GM18499 (cell line): ENCODE data around the gene VWA3B.
"Not testable (repeated sequence)": the region's sequence is repeated elsewhere in the genome, so short reads cannot be mapped to it uniquely, and the experiment has no call there.

ENCODE experiments used
- ATAC-seq: cut with Tn5 transposase; IDR thresholded peaks from one replicate; pipeline ENCODE4 v1.9.1; 2021; ENCODE audit warnings: moderate number of reproducible peaks; ENCODE audit not compliant: insufficient read depth, unreplicated experiment

Gene VWA3B

GRCh38 chr2:98086491-98087446 is at the start of gene VWA3B:
Gene VWA3B, plus strand, starts transcription at chr2:98087167. Its CDS starts 5,926 bp downstream, at chr2:98093093.
- ATAC-seq: no peak

- ATAC-seq: no peak
These were observed 49.8 kb upstream of the VWA3B start for GRCh38 chr2:98037206-98037605.

- ATAC-seq: no peak
These were observed 49.2 kb upstream of the VWA3B start for GRCh38 chr2:98037666-98038336.

GRCh38 chr2:98039085-98039756 is 47.7 kb upstream of the VWA3B start:
- no peak for ATAC-seq

DNA sequence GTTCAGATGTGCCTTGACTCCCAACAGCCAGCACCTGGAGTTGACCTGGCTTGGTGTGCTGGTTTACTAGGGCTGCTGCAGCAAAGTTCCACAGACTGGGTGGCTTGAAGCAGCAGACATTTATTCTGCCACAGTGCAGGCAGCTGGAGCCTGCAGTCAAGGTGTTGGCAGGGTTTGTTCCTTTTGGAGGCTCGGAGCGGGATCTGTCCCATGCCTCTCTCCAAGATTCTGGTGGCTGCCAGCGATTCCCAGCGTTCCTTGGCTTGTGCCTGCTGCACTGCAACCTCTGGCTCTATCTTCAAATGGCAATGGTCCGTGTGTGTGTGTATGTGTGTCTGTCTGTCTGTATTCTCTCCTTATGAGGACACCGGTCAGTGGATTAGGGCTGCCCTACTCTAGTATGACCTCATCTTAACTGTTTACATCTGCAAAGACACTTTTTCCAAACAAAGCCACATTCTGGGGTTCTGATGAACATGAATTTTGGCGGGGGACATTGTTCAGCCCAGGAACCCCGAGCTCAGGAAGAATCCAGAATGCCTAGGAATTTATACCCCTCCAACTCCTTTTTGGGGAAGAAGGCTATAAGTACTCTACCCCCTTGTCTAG is 46.5 kb upstream of the VWA3B start:
- ATAC-seq: no peak

GRCh38 chr2:98043101-98043500 is 43.9 kb upstream of the VWA3B start:
- ATAC-seq: no peak

DNA sequence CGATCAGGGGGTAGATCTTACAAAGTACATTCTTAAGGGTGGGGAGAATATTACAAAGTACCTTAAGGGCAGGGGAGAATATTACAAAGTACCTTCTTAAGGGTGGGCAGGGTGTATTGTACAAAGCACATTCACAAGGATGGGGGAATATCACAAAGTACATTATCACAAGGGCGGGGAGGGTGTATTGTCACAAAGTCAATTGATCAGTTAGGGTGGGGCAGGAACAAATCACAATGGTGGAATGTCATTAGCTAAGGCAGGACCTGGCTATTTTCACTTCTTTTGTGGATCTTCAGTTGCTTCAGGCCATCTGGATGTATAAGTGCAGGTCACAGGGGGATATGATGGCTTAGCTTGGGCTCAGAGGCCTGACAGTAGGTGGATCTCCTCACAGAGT is 42.2 kb upstream of the VWA3B start:
- ATAC-seq: not testable (repeated sequence)

- no peak for ATAC-seq
These were observed 36.9 kb upstream of the VWA3B start for GRCh38 chr2:98050070-98050469.

DNA sequence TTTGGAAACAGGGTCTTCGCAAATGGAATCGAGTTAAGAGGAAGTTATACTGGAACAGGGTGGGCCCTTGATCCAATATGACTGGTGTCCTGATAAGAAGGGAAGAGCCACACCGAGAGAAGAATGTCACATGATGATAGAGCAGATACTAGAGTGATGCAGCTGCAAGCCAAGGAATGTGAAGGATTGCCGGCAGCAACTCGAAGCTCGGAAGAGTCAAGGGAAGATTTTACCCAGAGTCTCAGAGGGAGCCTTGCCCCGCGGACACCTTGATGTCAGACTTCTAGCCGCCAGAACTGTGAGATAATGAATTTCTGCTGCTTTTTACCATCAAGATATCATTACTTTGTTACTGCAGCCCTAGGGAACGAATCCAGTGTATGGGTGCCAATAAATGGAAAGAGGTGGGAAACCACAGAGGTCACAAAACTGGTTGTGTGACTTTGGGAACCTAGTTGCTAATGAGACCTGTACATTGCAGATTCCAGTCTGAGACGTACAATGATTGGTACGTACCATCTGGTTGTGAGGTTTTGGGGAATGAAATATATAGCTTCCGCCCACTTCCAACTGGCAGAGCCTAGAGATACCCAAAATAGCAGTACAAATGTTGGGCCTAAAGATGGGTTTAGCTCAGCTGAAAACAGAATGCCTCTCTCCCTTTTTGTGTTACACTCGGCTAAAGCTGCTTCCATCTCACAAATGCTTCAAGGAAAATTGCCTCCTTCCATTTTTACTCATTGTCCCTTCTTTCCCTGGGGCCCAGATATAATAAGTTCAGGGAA is 28.6 kb upstream of the VWA3B start:
- ATAC-seq: no peak

- no peak for ATAC-seq
These were observed 26.7 kb upstream of the VWA3B start for GRCh38 chr2:98060277-98060676.

GRCh38 chr2:98063291-98063854 is 23.6 kb upstream of the VWA3B start:
- no peak for ATAC-seq

- no peak for ATAC-seq
These were observed 21.2 kb upstream of the VWA3B start for GRCh38 chr2:98065808-98066207.

DNA sequence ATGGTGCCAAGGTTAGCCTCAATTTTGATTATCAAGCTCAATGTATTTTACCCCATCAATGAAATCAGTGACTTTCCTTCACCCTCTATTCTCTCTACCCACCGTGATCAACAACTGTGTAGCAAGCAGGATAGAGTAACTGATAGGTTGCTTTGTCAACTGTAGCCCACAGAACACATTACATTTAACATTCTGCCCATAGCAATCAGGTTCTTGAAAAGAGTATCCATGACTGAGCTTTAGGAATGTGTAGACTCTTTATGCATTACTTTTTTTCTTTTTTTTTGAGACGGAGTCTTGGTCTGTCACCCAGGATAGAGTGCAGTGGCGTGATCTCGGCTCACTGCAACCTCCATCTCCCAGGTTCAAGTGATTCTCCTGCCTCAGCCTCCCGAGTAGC is 19.8 kb upstream of the VWA3B start:
- no peak for ATAC-seq

DNA sequence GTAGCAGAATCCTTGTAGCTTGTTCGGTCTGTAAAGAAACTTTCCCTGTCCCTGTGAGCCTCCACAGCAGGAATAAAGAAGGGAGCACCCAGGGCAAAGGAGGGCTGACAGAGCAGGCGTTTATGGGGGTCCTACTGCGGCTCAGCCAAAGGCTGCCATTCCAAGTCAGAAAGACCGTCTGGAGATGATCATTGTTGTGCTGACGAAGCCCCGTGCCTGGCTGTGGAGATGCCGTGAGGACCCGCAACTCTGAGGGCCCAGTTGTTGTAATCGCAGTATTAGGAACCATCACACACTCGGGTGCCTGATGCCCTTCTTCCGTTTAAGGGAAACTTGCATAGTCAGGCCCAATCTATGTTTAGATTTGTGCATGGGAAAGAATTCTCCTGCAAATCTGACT is 16.9 kb upstream of the VWA3B start:
- no peak for ATAC-seq

- no peak for ATAC-seq
These were observed 14.5 kb upstream of the VWA3B start for GRCh38 chr2:98072442-98072841.

GRCh38 chr2:98078701-98079100 is 8.3 kb upstream of the VWA3B start:
- ATAC-seq: no peak

- ATAC-seq: no peak
These were observed 2.7 kb upstream of the VWA3B start for GRCh38 chr2:98084151-98084868.

- ATAC-seq: no peak
These were observed 2.1 kb upstream of the VWA3B start for GRCh38 chr2:98084869-98085238.

GRCh38 chr2:98085649-98086048 is 1.3 kb upstream of the VWA3B start:
- no peak for ATAC-seq
